HepG2 (cell line): Measurements from ENCODE around the gene TTC38. TPM values are rescaled to one million over a fixed set of nuclear protein-coding genes. Genes with fewer than 3 reads are reported as not detected.

Experiments used
- ARID3A ChIP-seq: IDR thresholded peaks from 2 replicates; pipeline ENCODE4 v1.6.1; 2012; ENCODE audit warnings: low read depth, low read length, improper control_type of control experiment
- BATF2 ChIP-seq: sonication (generic); formaldehyde crosslinking; IDR thresholded peaks from 2 replicates; pipeline ENCODE4 v1.8.0; 2022; ENCODE audit warnings: mild to moderate bottlenecking, missing genetic modification reagents, moderate library complexity
- GLI4 ChIP-seq: sonication (generic); formaldehyde crosslinking; IDR thresholded peaks from 2 replicates; pipeline ENCODE4 v1.5.1; 2020; ENCODE audit warnings: missing genetic modification reagents, mild to moderate bottlenecking, moderate library complexity, borderline replicate concordance
- ISL2 ChIP-seq: sonication (generic); formaldehyde crosslinking; IDR thresholded peaks from 2 replicates; pipeline ENCODE4 v1.5.0; 2020; ENCODE audit warnings: missing genetic modification reagents
- LCORL ChIP-seq, 2 experiments: fragments of 450-650 bp in 1 of 2; sonication (generic) in 1 of 2; formaldehyde crosslinking in 1 of 2; IDR thresholded peaks; 2 replicates each; pipeline versions ENCODE4 v1.5.0 to v1.6.1; 2017 to 2020; ENCODE audit warnings: antibody characterized with exemption in 1 of 2, missing genetic modification reagents in 1 of 2
- LRRFIP1 ChIP-seq: sonication (generic); formaldehyde crosslinking; conservative IDR thresholded peaks from 2 replicates; pipeline ENCODE4 v1.4.0; 2020; ENCODE audit warnings: missing genetic modification reagents
- PLSCR1 ChIP-seq: sonication (generic); formaldehyde crosslinking; IDR thresholded peaks from 2 replicates; pipeline ENCODE4 v1.5.0; 2020; ENCODE audit warnings: missing genetic modification reagents, mild to moderate bottlenecking, borderline replicate concordance
- PRDM4 ChIP-seq: sonication (generic); formaldehyde crosslinking; IDR thresholded peaks from 2 replicates; pipeline ENCODE4 v1.9.0; 2021; ENCODE audit warnings: missing genetic modification reagents, borderline replicate concordance
- SIN3A ChIP-seq: IDR thresholded peaks from 2 replicates; pipeline ENCODE4 v1.6.1; 2011; ENCODE audit warnings: low read depth, mild to moderate bottlenecking, control low read depth, low read length, borderline replicate concordance
- ZBTB14 ChIP-seq: sonication (generic); formaldehyde crosslinking; IDR thresholded peaks from 2 replicates; pipeline ENCODE4 v1.4.0; 2020; ENCODE audit warnings: missing genetic modification reagents
- ZC3H13 ChIP-seq: sonication (generic); formaldehyde crosslinking; IDR thresholded peaks from 2 replicates; pipeline ENCODE4 v1.8.1; 2023; ENCODE audit warnings: mild to moderate bottlenecking, missing genetic modification reagents, moderate library complexity
- ZNF17 ChIP-seq: sonication (generic); formaldehyde crosslinking; IDR thresholded peaks from 2 replicates; pipeline ENCODE4 v1.5.0; 2020; ENCODE audit warnings: mild to moderate bottlenecking, missing genetic modification reagents
- ZNF253 ChIP-seq: sonication (generic); formaldehyde crosslinking; IDR thresholded peaks from 2 replicates; pipeline ENCODE4 v1.8.0; 2022; ENCODE audit warnings: mild to moderate bottlenecking, missing genetic modification reagents, borderline replicate concordance
- ZNF770 ChIP-seq: sonication (generic); formaldehyde crosslinking; IDR thresholded peaks from 2 replicates; pipeline ENCODE4 v1.5.0; 2020; ENCODE audit warnings: mild to moderate bottlenecking, missing genetic modification reagents
- polyA plus RNA-seq, 8 experiments: library from polyadenylated mRNA; depleted of rRNA in 3 of 8; stranded (reverse) in 7 of 8; unstranded in 1 of 8; fragments of >200 nt; fragmentation: Illumina TruSeq in 4 of 8; extraction: Trizol in 4 of 8; gene quantifications; 2 replicates each; pipeline versions ENCODE4 v1.2.1 to v1.2.3, GENCODE V29; 2011 to 2016; ENCODE audit warnings: low read depth in 4 of 8, missing spikeins in 1 of 8, mixed read lengths in 1 of 8; ENCODE audit not compliant: insufficient read depth in 1 of 8
- total RNA-seq, 5 experiments: library from RNA; depleted of rRNA; stranded (reverse); fragments of >200 nt; fragmentation: Illumina TruSeq; extraction: Trizol; gene quantifications; 2 replicates each; pipeline ENCODE4 v1.2.3, GENCODE V29; 2016; ENCODE audit warnings: low read depth in 1 of 5

TTC38 gene
- total and polyA plus RNA-seq, 2 of the 13 experiments (the other 11 are each of a cell fraction or from before 2014, with no cell fraction given) = 101 to 105 TPM

- TF ChIP-seq PRDM4 (CRISPR knock-in tag) (no peak), ZBTB14 (CRISPR knock-in tag) (peak; percentile 45), ZC3H13 (CRISPR knock-in tag) (peak; percentile 83), BATF2 (no peak), LCORL (IDR thresholded peaks at IDR 0.05) (no peak; the same call in 1 of the 2 replicates), LCORL (CRISPR knock-in tag; IDR thresholded peaks at IDR 0.05) (peak; percentile 66), ISL2 (CRISPR knock-in tag) (0 out of 2 replicates have a peak, but pooled peaks have one; percentile 49), LRRFIP1 (no peak), ARID3A (no peak), ZNF17 (CRISPR knock-in tag) (no peak), GLI4 (no peak; the same call in 1 of the 2 replicates), SIN3A (peak; percentile 74; the same call in 1 of the 2 replicates), ZNF253 (CRISPR knock-in tag) (peak; percentile 74; the same call in 1 of the 2 replicates), PLSCR1 (CRISPR knock-in tag) (no peak), ZNF770 (CRISPR knock-in tag) (peak; percentile 65; the same call in 1 of the 2 replicates)
These were observed at the start of gene TTC38 (continued) for GRCh38 chr22:46267431-46268279.
